ENCODE measurements around the gene ZC3H10. TPM values are rescaled to one million over a fixed set of nuclear protein-coding genes. Genes with fewer than 3 reads are reported as not detected.

The ZC3H10 gene
- total and polyA plus RNA-seq, 2 donors (not counting 3 experiments of a cell fraction or from before 2014, with no cell fraction given) = 2.6 to 10.1 TPM

GRCh38 chr12:56086096-56086495 is 32.0 kb upstream of the ZC3H10 start:
- FAIRE-seq = no peak
- BruUV-seq (replicated peaks) = no TSS peak
- POLR2A ChIA-PET = no interaction called here

More at GRCh38 chr12:56086096-56086495, 32.0 kb upstream of the ZC3H10 start:
- no peak for DNase-seq (ENCODE audit: low read depth, low spot score)
- CTCF ChIA-PET = interaction anchor here (1.1 to 2.9 kb wide), 4 partner anchors 10 to 239 kb away, joined by 3 to 35 read pairs (median 18); partner anchors contain the start of genes PA2G4 and SUOX
- intact Hi-C loops (cut with micrococcal nuclease) = no loop called here
- no peak overlapping the region for H3K4me2 ChIP-seq (ENCODE audit: insufficient read depth, low read length)
- no peaks in the 10 kb centered on the region for H3K36me3 ChIP-seq (ENCODE audit: control insufficient read depth in 2 of 2, extremely low read depth in 1 of 2, insufficient read depth in 2 of 2, low read length in 2 of 2)
- dilution Hi-C loops (cut with MboI; ENCODE audit: extremely low pct_ligation_motif_present, low sequenced_read_pairs) = no loop called here
- H3K9ac ChIP-seq (replicated peaks; ENCODE audit: extremely low read depth, insufficient read depth, low read length) = no peak overlapping the region
- no peaks in the 10 kb centered on the region for H3K79me2 ChIP-seq (ENCODE audit: control insufficient read depth, insufficient read depth, low read length)
- no peaks in the 10 kb centered on the region for H3K9me3 ChIP-seq (replicated peaks; ENCODE audit: control insufficient read depth, insufficient read depth, low read length)
- TF ChIP-seq EZH2 (IDR thresholded peaks at IDR 0.05; ENCODE audit: borderline replicate concordance, low read depth, low read length, severe bottlenecking) (no peak), MAX (IDR thresholded peaks at IDR 0.05; ENCODE audit: insufficient read depth, insufficient read length) (no peak), CTCF (IDR thresholded peaks at IDR 0.05; ENCODE audit: extremely low read depth in 1 of 2, insufficient read depth in 1 of 2, low read depth in 1 of 2, low read length in 2 of 2) (no peak), POLR2A (IDR thresholded peaks at IDR 0.05; ENCODE audit: low read depth, low read length) (no peak), POLR2AphosphoS5 (IDR thresholded peaks at IDR 0.05; ENCODE audit: insufficient read depth, low read depth, low read length) (no peak), FOS (IDR thresholded peaks at IDR 0.05; ENCODE audit: borderline replicate concordance, insufficient read depth, low read length) (no peak), GATA2 (IDR thresholded peaks at IDR 0.05; ENCODE audit: insufficient read depth, insufficient read length, low read depth, low read length) (no peak), JUN (IDR thresholded peaks at IDR 0.05; ENCODE audit: borderline replicate concordance, insufficient read depth, insufficient read length, low read depth) (no peak), MYC (IDR thresholded peaks at IDR 0.05; ENCODE audit: low read depth, low read length) (no peak)
- H3K9me1 ChIP-seq (replicated peaks; ENCODE audit: control insufficient read depth, extremely low read depth, insufficient read depth, low read length) = no peaks in the 10 kb centered on the region
- peaks cover 1 to 3% of the 10 kb centered on the region in 2 experiments for H3K27me3 ChIP-seq (ENCODE audit: control insufficient read depth in 2 of 2, insufficient read depth in 2 of 2, low read length in 2 of 2)
- peaks cover 13% of the 10 kb centered on the region for H3K4me1 ChIP-seq (ENCODE audit: control insufficient read depth, extremely low read depth, insufficient read depth, low read length)
- H3K4me3 ChIP-seq (replicated peaks in 1 of 3; ENCODE audit: insufficient read depth in 1 of 3, low read depth in 1 of 3, low read length in 3 of 3) = no peak overlapping the region
- no peaks in the 10 kb centered on the region for H4K20me1 ChIP-seq (replicated peaks; ENCODE audit: control insufficient read depth, extremely low read depth, insufficient read depth, low read length)
- H2AFZ ChIP-seq (ENCODE audit: low read depth, low read length) = no peak overlapping the region
- H3K27ac ChIP-seq (ENCODE audit: insufficient read depth, low read depth, low read length) = no peak overlapping the region

Measured in endothelial cell of umbilical vein (primary cell).